ENCODE results near the gene RHBDF1.

GRCh38 chr16:54237-54581, 18.2 kb downstream of the RHBDF1 start:
- TF ChIP-seq ZSCAN18 (CRISPR knock-in tag; IDR thresholded peaks at IDR 0.05) (no peak), HMGXB4 (CRISPR knock-in tag; IDR thresholded peaks at IDR 0.05) (no peak), CTCF (IDR thresholded peaks at IDR 0.05) (no peak), TEAD4 (CRISPR knock-in tag; IDR thresholded peaks at IDR 0.05) (no peak)

Measured in WTC11 (cell line).